Fibroblast of pulmonary artery (primary cell): Measurements from ENCODE around the gene MAP2K6.

Experiments
- DNase-seq: peaks from one replicate; pipeline ENCODE4 v3.0.0-alpha.2; 2010; ENCODE audit warnings: low read depth
- H3K4me3 ChIP-seq: replicated peaks from 2 replicates; pipeline ENCODE4 v1.5.1; 2011; ENCODE audit warnings: low read depth, mild to moderate bottlenecking, control low read depth, low read length, moderate library complexity
- CTCF ChIP-seq: IDR thresholded peaks from 2 replicates; pipeline ENCODE4 v1.5.1; 2011; ENCODE audit warnings: mild to moderate bottlenecking, control low read depth, low read length, inconsistent platforms; ENCODE audit errors: missing control alignments

The MAP2K6 gene

GRCh38 chr17:69433093-69433492, 18.6 kb downstream of the MAP2K6 start:
- no peak for DNase-seq
- no peak overlapping the region for H3K4me3 ChIP-seq
- TF ChIP-seq CTCF = no peak

DNA sequence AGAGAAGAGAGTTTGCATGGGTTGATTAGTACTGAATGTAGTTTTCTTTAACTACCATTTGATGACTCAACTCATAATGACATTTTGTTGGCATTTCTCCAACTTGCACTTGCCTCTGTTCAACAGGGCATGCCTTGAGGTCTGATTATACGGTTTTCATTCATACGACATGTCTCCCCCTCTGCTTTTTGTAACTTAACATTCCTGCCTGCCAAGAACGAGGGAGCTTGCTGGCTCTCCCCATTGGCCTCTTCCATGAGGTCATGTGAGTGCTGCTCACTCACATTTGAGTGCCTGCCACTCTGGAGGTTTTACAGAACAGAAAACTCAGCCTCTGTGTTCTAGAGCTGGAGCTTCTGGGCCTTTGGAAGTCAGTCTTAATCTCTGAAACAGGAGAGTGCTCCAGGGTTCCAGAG, 19.7 kb downstream of the MAP2K6 start:
- no peak overlapping the region for H3K4me3 ChIP-seq
- TF ChIP-seq CTCF = no peak
- DNase-seq = peak; percentile 57

- no peak overlapping the region for H3K4me3 ChIP-seq
- TF ChIP-seq CTCF = no peak
- no peak for DNase-seq
Measured at GRCh38 chr17:69435971-69436696, 21.6 kb downstream of the MAP2K6 start.

DNA sequence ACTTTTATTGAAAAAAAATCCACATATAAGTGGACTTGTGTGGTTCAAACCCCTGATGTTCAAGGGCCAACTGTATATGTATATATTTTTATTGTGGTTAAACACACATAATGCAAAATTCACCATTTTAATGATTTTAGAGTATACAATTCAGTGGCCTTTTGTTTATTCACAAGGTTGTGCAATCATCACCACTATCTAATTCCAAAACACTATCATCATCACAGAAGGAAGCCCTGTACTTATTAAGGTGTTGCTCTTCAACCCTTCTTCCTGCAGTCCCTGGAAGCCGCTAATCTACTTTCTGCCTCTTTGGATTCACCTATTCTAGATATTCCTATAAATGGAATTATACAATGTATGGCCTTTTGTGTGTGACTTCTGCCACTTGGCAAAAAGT, 23.0 kb downstream of the MAP2K6 start:
- DNase-seq = no peak
- no peak for TF ChIP-seq CTCF
- H3K4me3 ChIP-seq = no peak overlapping the region

GRCh38 chr17:69438776-69439175, 24.3 kb downstream of the MAP2K6 start:
- no peak for TF ChIP-seq CTCF

GRCh38 chr17:69441179-69441578, 26.7 kb downstream of the MAP2K6 start:
- no peak for DNase-seq
- TF ChIP-seq CTCF = no peak
- H3K4me3 ChIP-seq = no peak overlapping the region

More at GRCh38 chr17:69438776-69439175, 24.3 kb downstream of the MAP2K6 start:
- no peak for DNase-seq
- H3K4me3 ChIP-seq = no peak overlapping the region

- no peak overlapping the region for H3K4me3 ChIP-seq
- DNase-seq = no peak
- no peak for TF ChIP-seq CTCF
Measured at GRCh38 chr17:69443138-69443537, 28.6 kb downstream of the MAP2K6 start.
